HepG2 (cell line): ENCODE results near the gene ZXDC. TPM values are rescaled to one million over a fixed set of nuclear protein-coding genes. Genes with fewer than 3 reads are reported as not detected.

Experiments
- ATAC-seq: fragments of 200-7000 bp; cut with Tn5 transposase; 3 replicates; pipeline ENCODE4 v1.9.1; 2020; ENCODE audit warnings: mild to moderate bottlenecking, moderate library complexity
- BruUV-seq: library from RNA; stranded (reverse); fragments of 400-500 nt; replicated peaks from 2 replicates; lab custom pipeline; 2021; lab: Mats Ljungman, UMichigan
- CTCF ChIA-PET: fragments of 300-600 bp; formaldehyde crosslinking; extraction: SDS; loops from one replicate; lab custom pipeline; 2021; ENCODE audit warnings: low total read pairs, inconsistent platforms, low intra/inter-chr PET ratio; lab: Yijun Ruan, JAX
- POLR2A ChIA-PET: fragments of 350-600 bp; sonication (Branson Sonifier 250); formaldehyde crosslinking; loops from one replicate; lab custom pipeline; 2020; ENCODE audit warnings: antibody characterized with exemption, inconsistent platforms; lab: Yijun Ruan, JAX
- DNase-seq: peaks from one replicate; pipeline ENCODE4 v3.0.0-alpha.2; 2015; ENCODE audit warnings: low spot score
- FAIRE-seq: peaks from 3 replicates; lab custom pipeline; 2011; peaks lifted over from hg19 to GRCh38; lab: Jason Lieb, UNC
- H2AFZ ChIP-seq: one replicate; pipeline ENCODE4 v1.6.1; 2011; ENCODE audit warnings: low read length, inconsistent platforms
- H3K27ac ChIP-seq: fragments of 300-600 bp; 3 replicates; pipeline ENCODE4 v1.8.0; 2011; ENCODE audit warnings: mixed run types, mild to moderate bottlenecking, mixed read lengths, low read length, inconsistent platforms; ENCODE audit not compliant: insufficient read depth; ENCODE audit errors: extremely low read length
- H3K27me3 ChIP-seq, 2 experiments: fragments of 200-600 bp in 1 of 2; 2 replicates in 1 of 2; 3 replicates in 1 of 2; pipeline versions ENCODE4 v1.6.0 to v1.8.0; 2011; ENCODE audit warnings: low read length in 2 of 2, mild to moderate bottlenecking in 2 of 2, moderate library complexity in 2 of 2, inconsistent platforms in 1 of 2; ENCODE audit not compliant: insufficient read depth in 2 of 2, control insufficient read depth in 1 of 2
- H3K36me3 ChIP-seq, 2 experiments: fragments of 200-600 bp in 1 of 2; replicated peaks in 1 of 2; 2 replicates in 1 of 2; 3 replicates in 1 of 2; pipeline versions ENCODE4 v1.5.1 to v1.8.0; 2011; ENCODE audit warnings: low read length in 2 of 2, inconsistent platforms in 1 of 2; ENCODE audit not compliant: insufficient read depth in 2 of 2, control insufficient read depth in 1 of 2
- H3K4me1 ChIP-seq: 2 replicates; pipeline ENCODE4 v1.5.1; 2012; ENCODE audit warnings: low read length, inconsistent platforms; ENCODE audit not compliant: insufficient read depth
- H3K4me2 ChIP-seq: 2 replicates; pipeline ENCODE4 v1.6.0; 2011; ENCODE audit warnings: low read depth, low read length, inconsistent platforms
- H3K4me3 ChIP-seq, 3 experiments: fragments of 200-600 bp in 1 of 3; sonication (generic), shearing (Covaris generic) in 1 of 3; replicated peaks in 1 of 3; 2 replicates each; pipeline ENCODE4 v1.5.1; 2011 to 2016; ENCODE audit warnings: low read length in 3 of 3, inconsistent platforms in 2 of 3, low read depth in 2 of 3, mild to moderate bottlenecking in 2 of 3, control low read depth in 1 of 3, mixed read lengths in 1 of 3; ENCODE audit not compliant: insufficient read depth in 1 of 3
- H3K79me2 ChIP-seq: one replicate; pipeline ENCODE4 v1.6.1; 2011; ENCODE audit warnings: low read length, inconsistent platforms; ENCODE audit not compliant: insufficient read depth
- H3K9ac ChIP-seq: 2 replicates; pipeline ENCODE4 v1.6.0; 2011; ENCODE audit warnings: mild to moderate bottlenecking, low read depth, low read length, inconsistent platforms; ENCODE audit not compliant: insufficient read depth
- H3K9me3 ChIP-seq: 2 replicates; pipeline ENCODE4 v1.5.1; 2012; ENCODE audit warnings: mild to moderate bottlenecking, low read length
- H4K20me1 ChIP-seq: 2 replicates; pipeline ENCODE4 v1.6.0; 2011; ENCODE audit warnings: inconsistent platforms, mild to moderate bottlenecking, low read length, moderate library complexity; ENCODE audit not compliant: insufficient read depth
- ATF7-NPFF ChIP-seq: sonication (generic); formaldehyde crosslinking; IDR thresholded peaks from 2 replicates; pipeline ENCODE4 v1.8.1; 2023; ENCODE audit warnings: mild to moderate bottlenecking, low read depth, missing genetic modification reagents, moderate library complexity
- CEBPZ ChIP-seq: IDR thresholded peaks from 2 replicates; pipeline ENCODE4 v1.6.1; 2012; ENCODE audit warnings: low read length, improper control_type of control experiment
- GPN1 ChIP-seq: sonication (generic); formaldehyde crosslinking; IDR thresholded peaks from 2 replicates; pipeline ENCODE4 v1.5.1; 2020; ENCODE audit warnings: missing genetic modification reagents, borderline replicate concordance
- HNRNPUL1 ChIP-seq: fragments of 200-400 bp; formaldehyde crosslinking; IDR thresholded peaks from 2 replicates; pipeline ENCODE4 v1.6.1; 2017; ENCODE audit warnings: low read depth, mild to moderate bottlenecking, low read length, moderate library complexity
- LCORL ChIP-seq, 2 experiments: fragments of 450-650 bp in 1 of 2; sonication (generic) in 1 of 2; formaldehyde crosslinking in 1 of 2; IDR thresholded peaks; 2 replicates each; pipeline versions ENCODE4 v1.5.0 to v1.6.1; 2017 to 2020; ENCODE audit warnings: antibody characterized with exemption in 1 of 2, missing genetic modification reagents in 1 of 2
- NFAT5 ChIP-seq: sonication (generic); formaldehyde crosslinking; IDR thresholded peaks from 2 replicates; pipeline ENCODE4 v1.4.0; 2020; ENCODE audit warnings: missing genetic modification reagents
- PATZ1 ChIP-seq: sonication (generic); formaldehyde crosslinking; IDR thresholded peaks from 2 replicates; pipeline ENCODE4 v1.4.0; 2020; ENCODE audit warnings: missing genetic modification reagents
- RCOR2 ChIP-seq: IDR thresholded peaks from 2 replicates; pipeline ENCODE4 v1.6.1; 2016; ENCODE audit warnings: missing biosample characterization, missing genetic modification reagents
- RXRB ChIP-seq: IDR thresholded peaks from 2 replicates; pipeline ENCODE4 v1.6.1; 2016; ENCODE audit warnings: borderline replicate concordance, missing genetic modification reagents, missing compliant biosample characterization
- ZNF121 ChIP-seq: sonication (generic); formaldehyde crosslinking; IDR thresholded peaks from 2 replicates; pipeline ENCODE4 v1.5.0; 2020; ENCODE audit warnings: mild to moderate bottlenecking, missing genetic modification reagents
- ZNF530 ChIP-seq: sonication (generic); formaldehyde crosslinking; IDR thresholded peaks from 2 replicates; pipeline ENCODE4 v1.5.0; 2020; ENCODE audit warnings: low read depth, mild to moderate bottlenecking, missing genetic modification reagents
- ZNF546 ChIP-seq: sonication (generic); formaldehyde crosslinking; conservative IDR thresholded peaks from 2 replicates; pipeline ENCODE4 v1.8.1; 2023; ENCODE audit warnings: mild to moderate bottlenecking, missing genetic modification reagents
- ZNF772 ChIP-seq: sonication (generic); formaldehyde crosslinking; IDR thresholded peaks from 2 replicates; pipeline ENCODE4 v1.5.0; 2020; ENCODE audit warnings: mild to moderate bottlenecking, missing genetic modification reagents
- WGBS: methylation state at CpG from one replicate; pipeline ENCODE4 v1.1.6; 2017; ENCODE audit warnings: low lambda C conversion rate; 5-methylcytosine and 5-hydroxymethylcytosine counted together
- in situ Hi-C: cut with HindIII; loops from 2 replicates; pipeline ENCODE4 v1.10.0; 2017; ENCODE audit warnings: low pct_unique_long_range_greater_than_20kb; ENCODE audit not compliant: extremely low pct_ligation_motif_present
- intact Hi-C: fragments of 100-400 bp; cut with micrococcal nuclease; formaldehyde crosslinking; loops from one replicate; pipeline ENCODE4 v1.10.0; 2022; ENCODE audit not compliant: unreplicated experiment
- polyA plus RNA-seq, 8 experiments: library from polyadenylated mRNA; depleted of rRNA in 3 of 8; stranded (reverse) in 7 of 8; unstranded in 1 of 8; fragments of >200 nt; fragmentation: Illumina TruSeq in 4 of 8; extraction: Trizol in 4 of 8; gene quantifications; 2 replicates each; pipeline versions ENCODE4 v1.2.1 to v1.2.3, GENCODE V29; 2011 to 2016; ENCODE audit warnings: low read depth in 4 of 8, missing spikeins in 1 of 8, mixed read lengths in 1 of 8; ENCODE audit not compliant: insufficient read depth in 1 of 8
- total RNA-seq, 5 experiments: library from RNA; depleted of rRNA; stranded (reverse); fragments of >200 nt; fragmentation: Illumina TruSeq; extraction: Trizol; gene quantifications; 2 replicates each; pipeline ENCODE4 v1.2.3, GENCODE V29; 2016; ENCODE audit warnings: low read depth in 1 of 5

Gene ZXDC
- total and polyA plus RNA-seq, 2 of the 13 experiments (the other 11 are each of a cell fraction or from before 2014, with no cell fraction given): 17.6 to 21.2 TPM

GRCh38 chr3:126517291-126517951, 41.7 kb upstream of the ZXDC start, which contains the start of gene UROC1:
Gene UROC1 (minus strand): TSS chr3:126517773. CDS start chr3:126517719, 54 bp downstream.
- Histone ChIP-seq H3K9me3 (no peaks in the 10 kb centered on the region), H3K36me3 (no peaks in the 10 kb centered on the region), H3K27ac (peak within 1 kb of the TSS; percentile 76), H2AFZ (no peak within 1 kb of the TSS), H3K4me1 (peaks cover 60% of the 10 kb centered on the region), H3K4me3 (peak within 1 kb of the TSS; percentile 54 to 73 (median 61)), H3K79me2 (no peaks in the 10 kb centered on the region), H3K27me3 (no peaks in the 10 kb centered on the region), H3K9ac (peak within 1 kb of the TSS; percentile 52), H4K20me1 (no peaks in the 10 kb centered on the region), H3K4me2 (peak within 1 kb of the TSS; percentile 94)
- in situ Hi-C loops: no loop called here
- no TSS peak for BruUV-seq
- intact Hi-C loops: loop anchor here (5.0 kb wide), 1 partner anchor 35 kb away; no protein-coding TSS in a partner anchor
- FAIRE-seq (no peak), ATAC-seq (peak; percentile 72), DNase-seq (no peak)
- ChIA-PET CTCF (no interaction called here), POLR2A (interaction anchor here (0.6 to 3.5 kb wide), 6 partner anchors 11 to 46 kb away, joined by 3 to 53 read pairs (median 8); no protein-coding TSS in a partner anchor)
- 10% methylated on average over 2 of the region's 16 CpGs for WGBS
- TF ChIP-seq LCORL (IDR thresholded peaks at IDR 0.05) (no peak), LCORL (CRISPR knock-in tag; IDR thresholded peaks at IDR 0.05) (peak; percentile 17; the same call in 1 of the 2 replicates), PATZ1 (peak; percentile 71; the same call in 1 of the 2 replicates), ATF7-NPFF (CRISPR knock-in tag) (no peak), ZNF772 (CRISPR knock-in tag) (no peak), CEBPZ (no peak), ZNF121 (CRISPR knock-in tag) (no peak), ZNF530 (CRISPR knock-in tag) (no peak), GPN1 (CRISPR knock-in tag) (no peak), ZNF546 (CRISPR knock-in tag) (no peak), HNRNPUL1 (no peak), RCOR2 (CRISPR knock-in tag) (no peak; the same call in 1 of the 2 replicates), RXRB (CRISPR knock-in tag) (peak; percentile 31), NFAT5 (no peak)
